ENCODE data around the gene MACROD2.

GRCh38 chr20:14721926-14722452 lies 726.7 kb downstream of the MACROD2 start:
- TF ChIP-seq, protein P1, sequence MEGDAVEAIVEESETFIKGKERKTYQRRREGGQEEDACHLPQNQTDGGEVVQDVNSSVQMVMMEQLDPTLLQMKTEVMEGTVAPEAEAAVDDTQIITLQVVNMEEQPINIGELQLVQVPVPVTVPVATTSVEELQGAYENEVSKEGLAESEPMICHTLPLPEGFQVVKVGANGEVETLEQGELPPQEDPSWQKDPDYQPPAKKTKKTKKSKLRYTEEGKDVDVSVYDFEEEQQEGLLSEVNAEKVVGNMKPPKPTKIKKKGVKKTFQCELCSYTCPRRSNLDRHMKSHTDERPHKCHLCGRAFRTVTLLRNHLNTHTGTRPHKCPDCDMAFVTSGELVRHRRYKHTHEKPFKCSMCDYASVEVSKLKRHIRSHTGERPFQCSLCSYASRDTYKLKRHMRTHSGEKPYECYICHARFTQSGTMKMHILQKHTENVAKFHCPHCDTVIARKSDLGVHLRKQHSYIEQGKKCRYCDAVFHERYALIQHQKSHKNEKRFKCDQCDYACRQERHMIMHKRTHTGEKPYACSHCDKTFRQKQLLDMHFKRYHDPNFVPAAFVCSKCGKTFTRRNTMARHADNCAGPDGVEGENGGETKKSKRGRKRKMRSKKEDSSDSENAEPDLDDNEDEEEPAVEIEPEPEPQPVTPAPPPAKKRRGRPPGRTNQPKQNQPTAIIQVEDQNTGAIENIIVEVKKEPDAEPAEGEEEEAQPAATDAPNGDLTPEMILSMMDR (IDR thresholded peaks at IDR 0.05): no peak
- no peak for TF ChIP-seq EP300 (IDR thresholded peaks at IDR 0.05)
- no peak for TF ChIP-seq POLR2A (IDR thresholded peaks at IDR 0.05)

Data from tibial nerve (tissue), 4 donors.